ENCODE measurements around the gene TEX47. TPM values are rescaled to one million over a fixed set of nuclear protein-coding genes. Genes with fewer than 3 reads are reported as not detected.

Gene TEX47
- polyA plus RNA-seq, 1 of the 3 experiments (the other 2 are of a cell fraction) = not detected

DNA sequence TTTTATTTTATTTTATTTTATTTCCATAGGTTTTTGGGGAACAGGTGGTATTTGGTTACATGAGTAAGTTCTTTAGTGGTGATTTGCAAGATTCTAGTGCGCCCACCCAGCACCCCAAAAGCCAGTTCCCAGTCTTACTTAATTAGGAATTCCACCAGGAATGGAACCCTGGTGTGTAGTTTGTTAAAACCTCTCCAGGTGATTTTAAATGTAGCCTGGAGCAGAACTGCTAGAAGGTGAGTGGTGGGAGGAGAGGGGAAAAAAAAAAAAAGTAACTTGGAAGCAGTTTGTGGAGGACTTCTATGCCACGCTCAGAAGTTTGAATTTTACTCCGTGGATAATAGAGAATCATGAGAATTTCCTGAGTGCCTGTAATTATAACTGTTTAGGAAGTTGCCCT lies 5.5 kb upstream of the TEX47 start:
- Histone ChIP-seq H3K27me3 (ENCODE audit: insufficient read depth) (no peaks in the 10 kb centered on the region), H3F3A (replicated peaks; ENCODE audit: insufficient read depth) (no peaks in the 10 kb centered on the region), H3K27ac (ENCODE audit: low read depth in 2 of 2, low read length in 1 of 2) (no peak overlapping the region), H3K9ac (no peak overlapping the region), H3K4me2 (no peak overlapping the region), H2AFZ (ENCODE audit: low read depth) (no peak overlapping the region), H4K20me1 (ENCODE audit: insufficient read depth) (no peaks in the 10 kb centered on the region; the same call in 1 of the 2 replicates), H3K4me3 (ENCODE audit: low read depth in 2 of 2, low read length in 1 of 2) (no peak overlapping the region), H3K4me1 (ENCODE audit: control insufficient read depth in 1 of 2, insufficient read depth in 2 of 2, low read depth in 1 of 2, low read length in 1 of 2) (no peaks in the 10 kb centered on the region), H3K9me3 (no peaks in the 10 kb centered on the region), H3K36me3 (replicated peaks in 1 of 2; ENCODE audit: control insufficient read depth in 1 of 2, insufficient read depth in 2 of 2, low read length in 1 of 2) (no peaks in the 10 kb centered on the region), H3K9me2 (no peaks in the 10 kb centered on the region), H3K79me2 (ENCODE audit: insufficient read depth) (no peaks in the 10 kb centered on the region)
- no peak for DNase-seq
- WGBS (ENCODE audit: low lambda C conversion rate) = 20% methylated on average over 3 of the region's 3 CpGs
- ChIA-PET POLR2A (no interaction called here), CTCF (interaction anchor here (0.6 kb wide), 1 partner anchor 791 kb away, joined by 3 read pairs; no protein-coding TSS in a partner anchor)
- TF ChIP-seq, protein P1, sequence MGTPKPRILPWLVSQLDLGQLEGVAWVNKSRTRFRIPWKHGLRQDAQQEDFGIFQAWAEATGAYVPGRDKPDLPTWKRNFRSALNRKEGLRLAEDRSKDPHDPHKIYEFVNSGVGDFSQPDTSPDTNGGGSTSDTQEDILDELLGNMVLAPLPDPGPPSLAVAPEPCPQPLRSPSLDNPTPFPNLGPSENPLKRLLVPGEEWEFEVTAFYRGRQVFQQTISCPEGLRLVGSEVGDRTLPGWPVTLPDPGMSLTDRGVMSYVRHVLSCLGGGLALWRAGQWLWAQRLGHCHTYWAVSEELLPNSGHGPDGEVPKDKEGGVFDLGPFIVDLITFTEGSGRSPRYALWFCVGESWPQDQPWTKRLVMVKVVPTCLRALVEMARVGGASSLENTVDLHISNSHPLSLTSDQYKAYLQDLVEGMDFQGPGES (IDR thresholded peaks at IDR 0.05; ENCODE audit: low read depth, low read length) = no peak
- TF ChIP-seq POLR2AphosphoS5 (IDR thresholded peaks at IDR 0.05; ENCODE audit: low read depth, low read length) (no peak), NRF1 (IDR thresholded peaks at IDR 0.05; ENCODE audit: low read depth, low read length) (no peak)

DNA sequence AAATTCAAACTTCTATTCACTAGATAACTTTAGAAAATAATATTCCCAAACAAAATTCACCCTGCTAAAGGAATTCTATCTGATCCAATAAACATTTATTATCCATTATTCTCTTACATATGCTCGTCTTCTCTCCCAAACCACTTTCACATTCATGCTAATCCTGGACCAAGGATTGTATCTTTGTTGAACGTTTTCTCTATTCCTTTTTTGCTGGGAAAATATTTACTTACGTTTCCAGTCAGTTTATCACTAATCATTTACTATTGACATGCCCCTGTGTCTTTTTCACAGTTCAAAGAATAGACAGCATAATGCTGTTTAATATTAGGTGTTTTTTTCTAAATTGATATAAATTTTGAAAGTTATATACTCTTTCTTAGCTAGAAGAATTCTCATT lies 3.2 kb downstream of the TEX47 start:
- no peaks in the 10 kb centered on the region; the same call in 1 of the 2 replicates for H3K27me3 ChIP-seq (ENCODE audit: insufficient read depth)
- H3K79me2 ChIP-seq (ENCODE audit: insufficient read depth) = no peaks in the 10 kb centered on the region
- H3K9ac ChIP-seq = no peak overlapping the region
- H3F3A ChIP-seq (replicated peaks; ENCODE audit: insufficient read depth) = no peaks in the 10 kb centered on the region
- CTCF ChIA-PET = interaction anchor here (1.3 to 2.7 kb wide), 4 partner anchors 13 to 549 kb away, joined by 4 to 8 read pairs (median 4); no protein-coding TSS in a partner anchor
- no peaks in the 10 kb centered on the region for H3K4me1 ChIP-seq (ENCODE audit: control insufficient read depth in 1 of 2, insufficient read depth in 2 of 2, low read depth in 1 of 2, low read length in 1 of 2)
- no peak overlapping the region for H3K4me3 ChIP-seq (ENCODE audit: low read depth in 2 of 2, low read length in 1 of 2)
- no peak overlapping the region for H2AFZ ChIP-seq (ENCODE audit: low read depth)
- 7% methylated on average over 3 of the region's 3 CpGs for WGBS (ENCODE audit: low lambda C conversion rate)
- no peaks in the 10 kb centered on the region for H3K9me2 ChIP-seq
- no peaks in the 10 kb centered on the region for H3K36me3 ChIP-seq (replicated peaks in 1 of 2; ENCODE audit: control insufficient read depth in 1 of 2, insufficient read depth in 2 of 2, low read length in 1 of 2)
- no peaks in the 10 kb centered on the region for H4K20me1 ChIP-seq (ENCODE audit: insufficient read depth)
- no peak overlapping the region for H3K4me2 ChIP-seq
- H3K27ac ChIP-seq (ENCODE audit: low read depth in 2 of 2, low read length in 1 of 2) = no peak overlapping the region
- POLR2A ChIA-PET = no interaction called here
- H3K9me3 ChIP-seq = no peaks in the 10 kb centered on the region
- DNase-seq = no peak
- TF ChIP-seq TCF12 (IDR thresholded peaks at IDR 0.05) = no peak
- TF ChIP-seq NFIC (IDR thresholded peaks at IDR 0.05; ENCODE audit: borderline replicate concordance) = no peak
- TF ChIP-seq RCOR1 (IDR thresholded peaks at IDR 0.05; ENCODE audit: low read length) = no peak
- no peak for TF ChIP-seq CHD2 (IDR thresholded peaks at IDR 0.05; ENCODE audit: low read length, partially characterized antibody)
- TF ChIP-seq MXI1 (IDR thresholded peaks at IDR 0.05; ENCODE audit: low read depth, low read length) = no peak
- no peak for TF ChIP-seq SMC3 (IDR thresholded peaks at IDR 0.05; ENCODE audit: low read depth, low read length)
- TF ChIP-seq, protein P2, sequence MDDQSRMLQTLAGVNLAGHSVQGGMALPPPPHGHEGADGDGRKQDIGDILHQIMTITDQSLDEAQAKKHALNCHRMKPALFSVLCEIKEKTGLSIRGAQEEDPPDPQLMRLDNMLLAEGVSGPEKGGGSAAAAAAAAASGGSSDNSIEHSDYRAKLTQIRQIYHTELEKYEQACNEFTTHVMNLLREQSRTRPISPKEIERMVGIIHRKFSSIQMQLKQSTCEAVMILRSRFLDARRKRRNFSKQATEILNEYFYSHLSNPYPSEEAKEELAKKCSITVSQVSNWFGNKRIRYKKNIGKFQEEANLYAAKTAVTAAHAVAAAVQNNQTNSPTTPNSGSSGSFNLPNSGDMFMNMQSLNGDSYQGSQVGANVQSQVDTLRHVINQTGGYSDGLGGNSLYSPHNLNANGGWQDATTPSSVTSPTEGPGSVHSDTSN (IDR thresholded peaks at IDR 0.05) = no peak
- TF ChIP-seq, protein P1 (IDR thresholded peaks at IDR 0.05; ENCODE audit: low read depth, low read length) = no peak
- TF ChIP-seq, protein P3, sequence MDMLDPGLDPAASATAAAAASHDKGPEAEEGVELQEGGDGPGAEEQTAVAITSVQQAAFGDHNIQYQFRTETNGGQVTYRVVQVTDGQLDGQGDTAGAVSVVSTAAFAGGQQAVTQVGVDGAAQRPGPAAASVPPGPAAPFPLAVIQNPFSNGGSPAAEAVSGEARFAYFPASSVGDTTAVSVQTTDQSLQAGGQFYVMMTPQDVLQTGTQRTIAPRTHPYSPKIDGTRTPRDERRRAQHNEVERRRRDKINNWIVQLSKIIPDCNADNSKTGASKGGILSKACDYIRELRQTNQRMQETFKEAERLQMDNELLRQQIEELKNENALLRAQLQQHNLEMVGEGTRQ (IDR thresholded peaks at IDR 0.05; ENCODE audit: borderline replicate concordance, low read depth, low read length) = no peak
- TF ChIP-seq JUND (IDR thresholded peaks at IDR 0.05) = no peak
- no peak for TF ChIP-seq ELF1 (IDR thresholded peaks at IDR 0.05)
- no peak for TF ChIP-seq RFX5 (IDR thresholded peaks at IDR 0.05; ENCODE audit: low read length)
- TF ChIP-seq, protein P4, sequence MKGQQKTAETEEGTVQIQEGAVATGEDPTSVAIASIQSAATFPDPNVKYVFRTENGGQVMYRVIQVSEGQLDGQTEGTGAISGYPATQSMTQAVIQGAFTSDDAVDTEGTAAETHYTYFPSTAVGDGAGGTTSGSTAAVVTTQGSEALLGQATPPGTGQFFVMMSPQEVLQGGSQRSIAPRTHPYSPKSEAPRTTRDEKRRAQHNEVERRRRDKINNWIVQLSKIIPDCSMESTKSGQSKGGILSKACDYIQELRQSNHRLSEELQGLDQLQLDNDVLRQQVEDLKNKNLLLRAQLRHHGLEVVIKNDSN (IDR thresholded peaks at IDR 0.05; ENCODE audit: borderline replicate concordance, low read depth) = no peak
- TF ChIP-seq FOSL2 (IDR thresholded peaks at IDR 0.05; ENCODE audit: borderline replicate concordance, low read depth) = no peak
- no peak for TF ChIP-seq POLR2AphosphoS5 (IDR thresholded peaks at IDR 0.05; ENCODE audit: low read depth, low read length)
- no peak for TF ChIP-seq TAF1 (IDR thresholded peaks at IDR 0.05; ENCODE audit: borderline replicate concordance, low read depth, low read length)
- no peak for TF ChIP-seq EZH2phosphoT487 (IDR thresholded peaks at IDR 0.05; ENCODE audit: borderline replicate concordance, low read depth)
- TF ChIP-seq, protein P5, sequence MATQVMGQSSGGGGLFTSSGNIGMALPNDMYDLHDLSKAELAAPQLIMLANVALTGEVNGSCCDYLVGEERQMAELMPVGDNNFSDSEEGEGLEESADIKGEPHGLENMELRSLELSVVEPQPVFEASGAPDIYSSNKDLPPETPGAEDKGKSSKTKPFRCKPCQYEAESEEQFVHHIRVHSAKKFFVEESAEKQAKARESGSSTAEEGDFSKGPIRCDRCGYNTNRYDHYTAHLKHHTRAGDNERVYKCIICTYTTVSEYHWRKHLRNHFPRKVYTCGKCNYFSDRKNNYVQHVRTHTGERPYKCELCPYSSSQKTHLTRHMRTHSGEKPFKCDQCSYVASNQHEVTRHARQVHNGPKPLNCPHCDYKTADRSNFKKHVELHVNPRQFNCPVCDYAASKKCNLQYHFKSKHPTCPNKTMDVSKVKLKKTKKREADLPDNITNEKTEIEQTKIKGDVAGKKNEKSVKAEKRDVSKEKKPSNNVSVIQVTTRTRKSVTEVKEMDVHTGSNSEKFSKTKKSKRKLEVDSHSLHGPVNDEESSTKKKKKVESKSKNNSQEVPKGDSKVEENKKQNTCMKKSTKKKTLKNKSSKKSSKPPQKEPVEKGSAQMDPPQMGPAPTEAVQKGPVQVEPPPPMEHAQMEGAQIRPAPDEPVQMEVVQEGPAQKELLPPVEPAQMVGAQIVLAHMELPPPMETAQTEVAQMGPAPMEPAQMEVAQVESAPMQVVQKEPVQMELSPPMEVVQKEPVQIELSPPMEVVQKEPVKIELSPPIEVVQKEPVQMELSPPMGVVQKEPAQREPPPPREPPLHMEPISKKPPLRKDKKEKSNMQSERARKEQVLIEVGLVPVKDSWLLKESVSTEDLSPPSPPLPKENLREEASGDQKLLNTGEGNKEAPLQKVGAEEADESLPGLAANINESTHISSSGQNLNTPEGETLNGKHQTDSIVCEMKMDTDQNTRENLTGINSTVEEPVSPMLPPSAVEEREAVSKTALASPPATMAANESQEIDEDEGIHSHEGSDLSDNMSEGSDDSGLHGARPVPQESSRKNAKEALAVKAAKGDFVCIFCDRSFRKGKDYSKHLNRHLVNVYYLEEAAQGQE (IDR thresholded peaks at IDR 0.05; ENCODE audit: low read depth, low read length) = no peak
